K562 treated with DMSO at 1 percent for 24 hours (cell line): ENCODE data around the gene MACIR. TPM values are rescaled to one million over a fixed set of nuclear protein-coding genes. Genes with fewer than 3 reads are reported as not detected.

Source experiments
- total RNA-seq: library from RNA; unstranded; fragments of 300-600 nt; gene quantifications from 2 replicates; pipeline ENCODE4 v1.2.3, GENCODE V29; 2022; ENCODE audit warnings: low read depth; ENCODE audit not compliant: insufficient read depth

The MACIR gene, protein sequence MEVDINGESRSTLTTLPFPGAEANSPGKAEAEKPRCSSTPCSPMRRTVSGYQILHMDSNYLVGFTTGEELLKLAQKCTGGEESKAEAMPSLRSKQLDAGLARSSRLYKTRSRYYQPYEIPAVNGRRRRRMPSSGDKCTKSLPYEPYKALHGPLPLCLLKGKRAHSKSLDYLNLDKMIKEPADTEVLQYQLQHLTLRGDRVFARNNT
- 5.0 and 5.2 TPM in 2 replicates for total RNA-seq

DNA sequence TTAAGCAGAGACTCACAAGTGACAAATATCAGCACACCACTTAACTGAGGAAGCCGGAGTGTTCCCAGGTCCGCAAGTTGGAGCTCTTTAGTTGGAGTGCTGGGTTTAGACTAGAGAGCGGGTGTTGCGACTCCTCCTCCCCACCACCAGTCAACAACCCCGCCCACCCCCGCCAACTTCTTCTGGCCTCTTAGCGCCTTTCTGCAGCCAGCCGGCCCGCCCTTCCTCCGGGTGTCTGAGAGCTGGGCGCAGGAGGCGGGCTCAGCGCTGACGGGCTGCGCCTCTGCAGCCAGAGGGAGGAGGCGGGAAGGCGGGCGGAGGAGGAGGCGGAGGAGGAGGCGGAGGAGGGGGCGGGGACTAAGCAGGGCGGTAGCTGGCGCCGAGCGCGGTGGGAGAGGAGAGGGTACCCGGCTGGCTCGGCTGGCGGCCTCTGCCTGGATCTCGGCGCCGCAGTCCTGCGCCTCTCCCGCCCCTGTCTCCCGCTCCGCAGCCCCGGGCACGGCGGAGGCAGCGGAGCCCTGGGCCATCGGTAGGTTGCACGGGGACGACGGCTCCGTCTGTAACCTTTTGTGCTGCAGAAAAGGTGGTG lies at the start of gene MACIR:
Gene MACIR, plus strand, starts transcription at position 396 of the 589 bp plus-strand sequence. CDS start 17,157 bp downstream, outside the sequence.

Other genes with a start within 250 kb of the MACIR start
- 1.6 and 2.8 TPM in 2 replicates for gene GIN1, start 138.6 kb upstream of the MACIR start, total RNA-seq
- 20.2 and 20.3 TPM in 2 replicates for gene PPIP5K2, start 138.5 kb upstream of the MACIR start, total RNA-seq